ENCODE results near the gene KIF13A.
"Not testable (repeated sequence)": the region's sequence is repeated elsewhere in the genome, so short reads cannot be mapped to it uniquely, and the experiment has no call there.

The KIF13A gene

DNA sequence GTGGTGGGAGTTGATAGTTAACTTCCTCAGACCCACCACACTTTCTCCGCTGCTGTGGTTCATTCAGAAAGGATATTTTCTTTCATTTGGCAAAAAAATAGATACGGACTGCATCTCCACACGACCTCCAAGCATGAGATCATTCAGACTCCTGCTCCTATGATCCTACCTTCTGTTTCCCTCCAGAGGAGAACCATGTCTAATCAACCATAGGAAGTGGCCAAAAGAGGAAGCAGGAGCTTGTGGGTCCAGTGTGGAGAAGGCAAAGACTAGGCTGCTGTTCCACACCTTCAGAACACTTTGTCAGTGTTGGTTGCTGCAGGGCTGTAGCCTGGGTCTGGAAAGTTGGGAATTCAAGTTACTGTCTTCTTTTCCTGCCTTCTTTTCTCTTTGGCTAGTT, 10.6 kb upstream of the KIF13A start:
- no peak for DNase-seq

- DNase-seq = no peak
Measured at GRCh38 chr6:17995414-17995813, 8.0 kb upstream of the KIF13A start.

- no peak for DNase-seq
Measured at GRCh38 chr6:17994019-17994418, 6.6 kb upstream of the KIF13A start.

DNA sequence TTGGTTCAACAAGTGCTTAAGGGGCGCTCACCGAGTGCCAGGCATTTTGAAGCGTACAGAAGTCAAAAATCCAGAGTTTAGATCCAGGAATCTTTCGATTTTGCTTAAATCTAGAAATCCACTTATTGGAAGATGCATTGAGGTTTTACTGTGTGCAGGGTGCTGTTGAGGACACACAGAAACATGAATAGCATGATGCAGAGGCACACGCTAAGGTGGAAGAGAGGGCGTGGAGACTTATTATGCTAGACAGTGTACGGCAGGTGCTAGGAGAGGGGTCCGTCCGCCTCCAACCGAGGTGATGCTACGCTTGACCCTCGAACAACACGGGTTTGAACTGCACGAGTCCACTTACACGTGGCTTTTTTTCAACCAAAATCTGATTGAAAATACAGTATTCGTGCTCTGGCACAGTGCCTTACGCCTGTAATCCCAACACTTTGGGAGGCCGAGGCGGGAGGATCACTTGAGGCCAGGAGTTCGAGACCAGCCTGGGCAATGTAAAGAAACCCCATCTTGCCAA, 1.0 kb upstream of the KIF13A start:
- no peak for DNase-seq

GRCh38 chr6:17987697-17988421, 424 bp upstream of the KIF13A start:
- peak; percentile 65 to 74 for DNase-seq

DNA sequence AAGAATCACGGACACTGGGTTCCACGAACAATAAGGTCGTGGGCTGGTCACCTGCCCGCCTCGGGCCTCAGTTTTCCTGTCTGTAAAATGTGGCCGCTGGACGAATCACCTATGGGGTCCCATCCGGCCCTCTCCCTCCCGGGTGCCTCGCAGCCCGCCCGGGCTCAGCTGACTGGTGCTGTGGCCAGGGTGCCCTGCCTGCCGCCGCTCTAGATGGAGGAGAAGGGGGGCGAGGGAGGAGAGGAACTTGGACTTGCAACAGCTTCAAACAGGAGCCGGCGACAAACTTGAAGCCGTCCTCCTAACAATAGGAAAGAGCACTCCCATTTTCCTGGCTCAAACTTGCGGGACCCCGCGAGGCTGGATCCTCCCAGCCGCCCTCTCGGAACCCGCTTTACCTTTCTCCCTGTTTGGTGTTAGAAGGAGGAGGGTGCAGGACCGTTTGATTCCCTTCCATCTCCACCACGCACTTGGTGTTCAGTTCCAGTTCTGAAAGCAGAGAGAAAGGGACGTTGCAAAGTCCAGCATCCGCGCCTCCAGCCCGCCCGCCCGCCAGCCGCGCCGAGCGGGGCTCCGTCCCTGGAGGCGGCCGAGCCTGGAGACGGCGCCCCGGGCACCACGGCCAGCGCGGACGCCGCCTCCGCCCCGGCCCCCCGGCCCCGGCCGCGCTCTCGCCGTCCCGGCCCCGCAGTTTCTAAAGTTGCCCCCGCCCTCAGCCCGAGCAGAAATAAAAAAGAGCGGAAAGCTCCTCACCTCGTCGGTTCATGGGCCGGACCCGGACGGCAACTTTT, 584 bp downstream of the KIF13A start:
- DNase-seq = peak in 1 of 2 experiments; percentile 44

- DNase-seq = no peak
Measured at GRCh38 chr6:17985934-17986655, 1.3 kb downstream of the KIF13A start.

DNA sequence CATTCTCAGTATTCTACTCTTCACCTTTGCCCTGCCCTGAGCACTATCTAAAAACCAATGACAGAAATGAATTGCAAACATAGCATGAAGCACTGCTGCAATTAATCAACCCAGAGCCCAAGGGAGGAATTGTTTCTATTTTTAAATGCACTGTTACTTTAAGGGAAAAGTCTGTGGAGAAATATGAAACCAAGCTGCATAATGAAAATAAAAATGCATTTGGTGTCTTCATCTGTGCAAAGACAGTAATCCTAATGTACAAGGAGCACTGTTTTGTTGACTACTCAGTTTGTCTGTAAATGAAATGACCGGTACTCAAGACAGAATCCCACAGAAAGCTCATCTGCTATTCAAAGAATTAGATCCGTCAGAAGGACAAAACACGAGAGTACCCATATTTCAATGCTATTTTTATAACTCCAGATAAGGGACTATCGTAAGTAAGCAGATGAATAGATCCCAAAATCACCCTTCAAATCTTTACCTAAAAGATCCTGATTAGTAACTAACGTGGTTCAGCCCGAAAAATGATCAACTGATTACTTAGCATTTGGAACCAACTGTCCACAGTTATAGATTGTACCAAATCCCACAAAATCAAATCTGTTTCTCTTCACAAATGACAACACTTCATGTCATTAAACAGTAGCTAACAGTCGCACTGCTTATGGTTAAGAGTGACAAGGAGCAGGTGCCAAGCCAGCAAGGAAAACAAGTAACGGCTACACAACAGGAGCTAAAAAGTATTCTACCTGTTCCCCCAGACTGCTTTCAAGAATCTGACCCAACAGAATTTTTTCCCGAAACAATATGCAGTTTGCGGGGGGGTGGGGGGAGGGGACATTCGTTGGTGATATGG, 2.4 kb downstream of the KIF13A start:
- no peak for DNase-seq

- no peak for DNase-seq
Measured at GRCh38 chr6:17984399-17984798, 3.0 kb downstream of the KIF13A start.

DNA sequence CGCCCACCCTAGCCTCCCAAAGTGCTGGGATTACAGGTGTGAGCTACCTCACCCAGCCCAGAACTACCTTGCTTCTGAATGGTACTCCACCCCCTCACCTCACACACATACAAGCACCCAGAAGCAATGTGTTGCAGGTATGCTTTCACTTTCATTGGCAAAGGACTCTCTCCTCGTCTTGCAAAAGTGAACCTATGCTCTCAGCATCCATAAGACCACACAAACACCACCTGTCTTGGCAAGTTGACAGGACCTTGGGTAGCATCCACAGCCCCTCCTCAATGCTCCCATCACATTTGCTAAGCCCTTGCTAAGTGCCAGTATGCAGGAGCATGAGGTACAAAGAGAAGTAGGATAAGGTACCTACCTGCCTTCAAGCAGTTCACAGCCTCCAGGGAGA, 3.7 kb downstream of the KIF13A start:
- no peak for DNase-seq

- DNase-seq = no peak
Measured at GRCh38 chr6:17980329-17980728, 7.1 kb downstream of the KIF13A start.

GRCh38 chr6:17979479-17979878, 8.0 kb downstream of the KIF13A start:
- no peak for DNase-seq

GRCh38 chr6:17976258-17976657, 11.2 kb downstream of the KIF13A start:
- not testable (repeated sequence) for DNase-seq

GRCh38 chr6:17974570-17975368, 12.7 kb downstream of the KIF13A start:
- DNase-seq = no peak

- no peak for DNase-seq
Measured at GRCh38 chr6:17972978-17973622, 14.3 kb downstream of the KIF13A start.

GRCh38 chr6:17972074-17972952, 15.1 kb downstream of the KIF13A start:
- DNase-seq = no peak

- DNase-seq = no peak
Measured at GRCh38 chr6:17971128-17972073, 16.0 kb downstream of the KIF13A start.

- no peak for DNase-seq
Measured at GRCh38 chr6:17968876-17969275, 18.6 kb downstream of the KIF13A start.
